Chondrocyte (in vitro differentiated cells): Measurements from ENCODE around the gene KRTAP12-3. TPM values are rescaled to one million over a fixed set of nuclear protein-coding genes. Genes with fewer than 3 reads are reported as not detected.
"Not testable (repeated sequence)": the region's sequence is repeated elsewhere in the genome, so short reads cannot be mapped to it uniquely, and the experiment has no call there.

Experiments used
- DNase-seq: peaks from one replicate; pipeline ENCODE4 v3.0.0; 2021; ENCODE audit warnings: mixed read lengths, low spot score
- H3K27ac Mint-ChIP-seq: one replicate; pipeline ENCODE4 v1.8.0; 2021; ENCODE audit warnings: mild to moderate bottlenecking, moderate library complexity, mixed read lengths; ENCODE audit not compliant: unreplicated experiment
- H3K27me3 Mint-ChIP-seq: 2 replicates; pipeline ENCODE4 v1.8.0; 2021; ENCODE audit warnings: low read depth, mixed read lengths
- H3K36me3 Mint-ChIP-seq: 2 replicates; pipeline ENCODE4 v1.8.0; 2021; ENCODE audit warnings: low read depth, mixed read lengths
- H3K4me1 Mint-ChIP-seq: 2 replicates; pipeline ENCODE4 v1.8.0; 2021; ENCODE audit warnings: low read depth, mild to moderate bottlenecking, mixed read lengths
- H3K4me3 Mint-ChIP-seq: one replicate; pipeline ENCODE4 v1.8.0; 2021; ENCODE audit warnings: mild to moderate bottlenecking, moderate library complexity, mixed read lengths; ENCODE audit not compliant: unreplicated experiment
- H3K9me3 Mint-ChIP-seq: 2 replicates; pipeline ENCODE4 v1.8.0; 2021; ENCODE audit warnings: low read depth, mixed read lengths
- CTCF ChIP-seq: fragments of 200-600 bp; sonication (generic); IDR thresholded peaks from 2 replicates; pipeline ENCODE4 v1.5.0; 2021; ENCODE audit warnings: antibody characterized with exemption, mild to moderate bottlenecking, moderate library complexity
- total RNA-seq: library from RNA; stranded (reverse); gene quantifications from 3 replicates; pipeline ENCODE4 v1.2.1, GENCODE V29; 2021

Gene KRTAP12-3
- total RNA-seq, 1 donor from 2014 or later: not detected

DNA sequence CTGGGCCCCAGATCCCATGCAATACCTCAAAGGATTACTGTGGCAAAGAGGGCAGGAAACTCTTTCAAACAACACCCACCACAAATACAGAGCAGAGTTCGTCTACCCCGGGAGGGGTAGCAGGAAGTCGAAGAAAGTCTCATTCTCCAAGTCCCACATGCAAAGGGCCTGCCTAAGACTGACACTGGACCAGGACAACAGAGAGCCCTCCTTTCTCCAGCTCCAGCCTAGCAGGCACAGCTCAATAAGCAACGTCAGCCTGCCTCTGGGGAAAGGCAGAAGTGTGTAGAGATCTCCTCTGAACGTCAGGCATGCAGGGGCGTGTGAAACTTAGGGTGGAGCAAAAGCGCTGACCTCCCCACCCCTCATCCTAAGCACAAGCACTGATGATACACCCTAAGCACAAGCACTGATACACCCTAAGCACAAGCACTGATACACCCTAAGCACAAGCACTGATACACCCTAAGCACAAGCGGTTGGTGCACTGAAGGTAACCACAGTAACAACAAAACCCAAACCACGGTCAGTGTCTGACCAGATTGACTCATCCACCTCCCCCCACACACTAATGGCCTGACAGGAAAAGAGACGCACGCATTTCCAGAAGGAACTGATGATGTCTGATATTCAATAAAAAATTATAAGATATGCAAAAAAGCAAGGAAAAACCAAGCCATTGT is 1.3 kb downstream of the KRTAP12-3 start:
- H3K9me3 Mint-ChIP-seq: peaks cover 29% of the 10 kb centered on the region
- H3K27me3 Mint-ChIP-seq: peaks cover 38% of the 10 kb centered on the region
- H3K4me1 Mint-ChIP-seq: no peaks in the 10 kb centered on the region
- DNase-seq: no peak
- no peak for TF ChIP-seq CTCF
- peaks cover 8% of the 10 kb centered on the region for H3K36me3 Mint-ChIP-seq
- no peak overlapping the region for H3K27ac Mint-ChIP-seq
- no peak overlapping the region for H3K4me3 Mint-ChIP-seq

- not testable (repeated sequence) for H3K4me1 Mint-ChIP-seq, H3K36me3 Mint-ChIP-seq, H3K27ac Mint-ChIP-seq, DNase-seq, H3K4me3 Mint-ChIP-seq
- H3K9me3 Mint-ChIP-seq: peaks cover 26% of the 10 kb centered on the region
- peaks cover 45% of the 10 kb centered on the region for H3K27me3 Mint-ChIP-seq
These were observed 3.8 kb downstream of the KRTAP12-3 start for GRCh38 chr21:44661567-44661966.

GRCh38 chr21:44664691-44665090 is 7.0 kb downstream of the KRTAP12-3 start:
- Mint-ChIP-seq H3K9me3 (peaks cover 22% of the 10 kb centered on the region), H3K4me3 (no peak overlapping the region), H3K27ac (no peak overlapping the region), H3K4me1 (no peaks in the 10 kb centered on the region), H3K27me3 (peaks cover 43% of the 10 kb centered on the region), H3K36me3 (peaks cover 1% of the 10 kb centered on the region)
- DNase-seq: no peak
- TF ChIP-seq CTCF: no peak

- Mint-ChIP-seq H3K36me3 (no peaks in the 10 kb centered on the region), H3K27ac (no peak within 1 kb of the TSS), H3K9me3 (peaks cover 30% of the 10 kb centered on the region), H3K4me1 (no peaks in the 10 kb centered on the region), H3K4me3 (no peak within 1 kb of the TSS), H3K27me3 (peaks cover 34% of the 10 kb centered on the region)
- no peak for TF ChIP-seq CTCF
- DNase-seq: no peak
These were observed 8.9 kb downstream of the KRTAP12-3 start, which contains the start of gene KRTAP12-2 for GRCh38 chr21:44666401-44667320. Gene KRTAP12-2 (minus strand): TSS chr21:44666927. CDS start chr21:44666886, 41 bp downstream.

DNA sequence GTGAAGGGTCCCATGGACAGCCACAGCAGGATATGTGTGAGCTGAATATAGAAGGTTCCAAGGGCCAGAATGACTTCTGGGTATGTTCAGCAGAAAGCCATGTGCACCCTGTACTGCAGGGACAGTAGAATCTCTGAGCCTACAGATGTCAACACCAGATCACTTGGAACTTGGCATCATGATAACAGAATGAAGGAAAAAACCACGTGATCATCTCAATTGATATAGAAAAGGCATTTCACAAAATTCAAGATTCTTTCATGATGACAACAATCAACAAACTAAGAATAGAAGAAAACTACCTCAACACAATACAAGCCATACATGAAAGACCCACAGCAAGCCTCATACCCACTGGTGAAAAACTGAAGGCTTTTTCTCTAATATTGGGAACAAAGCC is 9.9 kb downstream of the KRTAP12-3 start:
- no peaks in the 10 kb centered on the region for H3K36me3 Mint-ChIP-seq
- no peak for TF ChIP-seq CTCF

More for the DNA sequence above, 9.9 kb downstream of the KRTAP12-3 start:
- no peak for DNase-seq
- H3K4me1 Mint-ChIP-seq: no peaks in the 10 kb centered on the region
- H3K27me3 Mint-ChIP-seq: peaks cover 30% of the 10 kb centered on the region
- H3K4me3 Mint-ChIP-seq: no peak overlapping the region
- H3K9me3 Mint-ChIP-seq: peaks cover 31% of the 10 kb centered on the region
- H3K27ac Mint-ChIP-seq: no peak overlapping the region
